KG1 (cell line): ENCODE data around the gene ZNF664.

Experiments
- DNase-seq: peaks from one replicate; lab custom pipeline; 2025; lab: John Stamatoyannopoulos, UW

Gene ZNF664

DNA sequence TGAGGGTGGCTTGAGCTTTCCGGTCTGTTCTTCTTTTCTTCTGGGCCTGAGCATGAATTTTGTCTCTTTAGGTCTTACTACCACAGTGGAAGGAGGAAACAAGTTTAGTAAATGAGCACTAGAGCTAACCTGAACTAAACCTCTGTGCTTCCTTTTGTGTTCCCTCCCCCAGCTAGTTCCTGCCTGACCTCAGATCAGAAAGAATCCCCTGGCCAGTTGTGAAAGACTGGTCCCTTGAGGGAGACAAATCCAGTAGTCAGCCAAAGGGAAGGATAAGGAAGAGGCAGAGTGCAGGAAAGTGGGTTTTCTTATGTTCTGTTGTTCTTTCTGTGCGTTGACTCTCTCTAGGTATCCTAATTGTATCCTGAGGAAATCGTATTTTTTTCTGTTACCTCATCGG is 17.5 kb downstream of the ZNF664 start:
- no peak for DNase-seq

DNA sequence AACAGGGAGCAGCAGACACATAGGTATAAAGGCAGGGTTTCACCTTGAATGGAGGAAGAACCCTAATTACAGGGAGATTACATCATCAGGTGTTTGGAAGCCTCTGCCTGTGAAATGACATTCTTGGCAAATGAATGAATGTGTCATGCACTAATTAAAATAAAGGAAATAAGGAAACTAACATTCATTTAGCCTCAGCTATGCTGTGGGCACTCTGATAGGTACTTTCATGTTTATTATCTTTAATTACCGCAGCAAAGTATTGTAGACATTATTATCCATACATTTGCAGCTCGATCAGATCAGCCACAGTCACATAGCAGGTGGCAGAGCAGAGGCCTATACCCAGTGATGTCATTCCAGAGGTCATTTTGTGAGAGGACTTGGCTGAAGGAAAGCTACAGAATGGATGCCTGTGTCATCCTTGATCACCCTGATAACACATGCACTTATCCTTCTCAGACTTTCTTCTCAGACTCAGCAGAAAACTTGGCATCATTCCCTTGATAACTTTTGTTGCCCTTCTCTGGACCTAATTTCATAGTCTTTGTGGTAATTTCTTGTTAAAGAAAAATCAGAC is 18.4 kb downstream of the ZNF664 start:
- no peak for DNase-seq

- no peak for DNase-seq
These were observed 19.3 kb downstream of the ZNF664 start for GRCh38 chr12:123992118-123992825.

- no peak for DNase-seq
These were observed 22.2 kb downstream of the ZNF664 start for GRCh38 chr12:123995023-123995748.

GRCh38 chr12:123996581-123996980 is 23.6 kb downstream of the ZNF664 start:
- DNase-seq = no peak

DNA sequence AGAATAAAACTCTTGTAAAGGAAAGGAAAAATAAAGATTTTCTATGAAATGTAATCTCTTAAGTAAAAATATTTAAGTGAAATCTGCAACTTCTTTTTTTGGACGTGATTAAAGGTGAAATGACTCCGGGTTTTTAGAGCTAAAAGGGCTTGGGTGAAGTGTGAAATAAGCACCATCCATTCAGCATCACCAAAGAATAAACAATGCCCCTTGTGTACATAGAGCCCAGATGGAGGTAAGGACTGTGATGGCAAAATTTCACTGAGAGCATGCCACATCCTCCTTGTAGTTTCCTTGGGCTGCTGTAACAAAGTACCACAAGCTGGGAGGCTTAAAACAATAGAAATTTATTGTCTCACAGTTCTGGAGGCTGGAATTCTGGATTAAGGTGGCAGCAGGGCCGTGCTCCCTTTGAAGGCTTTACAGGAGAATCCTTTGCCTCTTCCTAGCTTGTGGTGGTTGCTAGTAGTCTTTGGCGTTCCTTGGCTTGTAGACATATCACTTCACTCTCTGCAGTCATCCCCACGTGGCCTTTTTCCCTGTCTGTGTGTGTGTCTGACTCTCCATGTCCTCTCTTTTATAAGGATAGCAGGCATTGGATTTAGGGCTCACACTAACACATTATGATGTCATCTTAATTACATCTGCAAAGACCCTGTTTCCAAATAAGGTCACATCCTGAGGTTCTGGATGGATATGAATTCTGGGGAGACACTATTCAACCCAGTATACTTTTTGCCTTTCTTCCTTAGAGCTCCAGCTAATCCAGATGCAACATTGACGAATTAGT is 24.2 kb downstream of the ZNF664 start:
- DNase-seq = no peak

- no peak for DNase-seq
These were observed 24.9 kb downstream of the ZNF664 start for GRCh38 chr12:123997908-123998307.

DNA sequence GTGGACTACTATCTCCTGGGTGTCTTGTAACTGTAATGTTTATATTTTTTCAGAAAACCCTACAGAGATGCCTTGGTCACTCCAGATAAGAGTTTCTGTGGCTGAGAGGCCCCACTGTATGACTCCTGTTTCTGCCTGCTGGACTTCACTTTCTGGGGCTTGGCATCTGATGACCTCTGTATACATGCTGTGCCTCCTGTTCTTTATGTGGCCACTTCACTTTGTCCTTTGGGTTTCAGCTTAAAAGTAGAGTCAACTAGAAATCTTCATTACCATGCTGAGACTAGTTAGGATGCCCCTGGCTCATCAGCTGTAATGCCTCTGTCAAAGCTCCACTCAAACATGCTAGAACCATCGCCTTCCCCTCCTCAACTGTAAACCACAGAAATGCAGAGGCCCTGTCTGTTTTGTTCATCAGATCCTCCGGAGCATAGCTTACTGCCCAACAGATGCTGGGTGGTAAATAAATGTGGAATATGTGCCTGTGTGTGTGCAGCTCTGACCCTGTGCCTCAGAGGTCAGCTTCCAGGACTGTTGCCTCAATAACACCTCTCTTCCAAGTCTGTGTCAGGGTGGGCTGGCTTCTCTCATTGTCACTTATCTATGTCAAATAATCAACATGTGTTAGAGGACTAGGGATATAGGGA is 25.5 kb downstream of the ZNF664 start:
- DNase-seq = no peak

DNA sequence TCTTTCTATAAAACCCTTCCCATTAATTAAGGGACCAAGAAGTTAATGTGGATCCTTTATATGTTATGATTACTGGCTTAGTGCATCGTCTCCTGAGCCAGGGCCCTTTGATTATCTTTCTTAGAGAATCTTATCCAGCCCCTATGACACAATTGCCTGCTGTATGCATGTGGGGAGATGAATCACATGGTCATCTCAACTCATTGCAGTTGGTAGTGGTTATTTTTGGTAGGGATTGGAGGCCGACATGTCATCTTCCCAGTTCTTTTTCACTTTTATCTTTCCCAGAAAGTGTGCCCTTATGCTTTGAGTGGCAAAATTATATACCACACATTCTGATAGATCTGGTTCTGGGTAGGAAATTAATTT is 26.0 kb downstream of the ZNF664 start:
- no peak for DNase-seq

GRCh38 chr12:124000111-124000510 is 27.1 kb downstream of the ZNF664 start:
- no peak for DNase-seq

DNA sequence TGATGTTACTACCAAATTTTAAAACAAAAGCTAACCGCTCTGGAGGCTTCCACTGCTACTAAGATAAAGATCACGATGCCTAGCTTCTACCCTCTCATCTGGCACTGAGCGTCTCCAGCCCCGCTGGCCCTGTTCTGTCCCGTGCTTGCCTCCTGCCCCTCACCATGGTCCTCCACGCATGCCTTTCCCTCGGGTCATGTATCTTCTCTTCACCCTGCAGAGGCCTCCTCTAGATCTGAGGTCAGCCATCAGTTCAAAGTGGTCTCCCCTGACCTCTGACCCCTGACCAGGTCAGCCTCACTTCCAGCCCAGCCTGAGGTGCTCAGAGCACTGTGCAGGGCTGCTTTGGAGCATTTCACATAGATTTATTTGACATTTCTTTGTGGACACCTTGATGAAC is 28.3 kb downstream of the ZNF664 start:
- DNase-seq = no peak

DNA sequence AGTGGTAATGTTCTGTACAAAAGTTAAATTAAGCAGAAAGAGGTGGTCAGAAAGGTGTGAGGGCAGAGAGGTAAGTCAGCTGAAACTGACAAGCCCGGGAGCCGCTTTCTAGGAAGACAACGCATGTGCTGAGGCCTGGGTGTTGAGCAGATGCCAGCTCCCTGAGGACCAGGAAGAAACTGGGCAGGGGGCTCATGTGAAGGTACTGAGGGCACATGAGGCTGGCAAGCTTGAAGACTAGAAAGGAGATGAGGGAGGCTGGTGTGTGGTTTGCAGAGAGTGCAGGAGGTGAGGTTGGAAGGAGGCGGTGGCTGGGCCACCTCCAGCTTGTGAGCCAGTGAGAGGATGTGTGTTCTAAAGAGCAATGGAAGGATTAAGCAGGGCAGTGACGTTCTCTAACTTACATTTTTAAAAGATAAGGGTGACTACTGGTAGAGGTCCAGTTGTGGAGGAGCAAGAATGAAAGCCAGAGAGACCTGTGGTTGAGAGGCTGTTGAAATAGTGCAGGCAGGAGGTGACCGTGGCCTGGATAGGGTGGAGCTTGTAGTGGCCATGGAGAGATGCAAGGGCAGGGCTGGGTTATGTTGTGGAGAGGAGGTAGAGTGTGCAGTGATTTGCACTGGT is 29.1 kb downstream of the ZNF664 start:
- DNase-seq = no peak

GRCh38 chr12:124002654-124003053 is 29.6 kb downstream of the ZNF664 start:
- no peak for DNase-seq

- DNase-seq = no peak
These were observed 31.3 kb downstream of the ZNF664 start for GRCh38 chr12:124004233-124004875.

DNA sequence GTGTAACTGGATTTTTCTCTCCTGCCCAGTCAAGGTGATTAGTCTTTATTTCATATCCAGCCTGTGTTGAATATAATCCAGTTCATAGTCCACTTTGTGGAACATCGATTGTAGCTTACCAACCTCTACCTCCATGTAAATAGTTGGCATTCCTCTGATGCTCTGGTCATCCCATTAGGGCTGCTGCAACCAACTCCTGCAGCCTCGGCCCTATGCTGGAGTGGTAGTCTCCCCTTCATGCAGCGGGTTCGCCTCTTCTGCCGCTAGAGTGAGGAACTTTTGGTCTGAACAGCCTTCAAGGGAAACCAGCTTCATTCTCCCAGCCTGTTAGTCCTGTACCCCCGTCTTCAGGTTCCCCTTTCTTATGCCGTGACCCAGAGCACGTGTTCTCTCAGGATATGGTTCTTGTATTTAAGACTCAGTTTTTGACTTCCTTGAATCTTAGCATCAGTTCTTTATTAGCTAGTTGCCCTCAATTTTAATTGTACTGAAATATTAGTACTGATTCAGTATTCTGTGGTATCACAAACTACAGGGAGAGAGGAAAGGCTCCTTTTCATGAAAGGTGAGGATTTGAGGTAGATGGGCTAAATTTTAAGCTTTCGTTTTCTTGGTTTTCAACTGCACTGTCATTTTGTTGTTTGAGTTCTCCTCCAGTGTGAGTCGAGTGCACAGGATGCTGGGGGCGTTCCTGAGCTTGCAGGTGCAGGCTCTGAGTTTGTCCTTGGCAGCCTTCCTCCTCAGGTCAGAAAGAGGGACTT is 33.2 kb downstream of the ZNF664 start:
- DNase-seq = peak; percentile 17

GRCh38 chr12:124006846-124007713 is 34.1 kb downstream of the ZNF664 start:
- no peak for DNase-seq

GRCh38 chr12:124007826-124008570 is 35.0 kb downstream of the ZNF664 start:
- no peak for DNase-seq

DNA sequence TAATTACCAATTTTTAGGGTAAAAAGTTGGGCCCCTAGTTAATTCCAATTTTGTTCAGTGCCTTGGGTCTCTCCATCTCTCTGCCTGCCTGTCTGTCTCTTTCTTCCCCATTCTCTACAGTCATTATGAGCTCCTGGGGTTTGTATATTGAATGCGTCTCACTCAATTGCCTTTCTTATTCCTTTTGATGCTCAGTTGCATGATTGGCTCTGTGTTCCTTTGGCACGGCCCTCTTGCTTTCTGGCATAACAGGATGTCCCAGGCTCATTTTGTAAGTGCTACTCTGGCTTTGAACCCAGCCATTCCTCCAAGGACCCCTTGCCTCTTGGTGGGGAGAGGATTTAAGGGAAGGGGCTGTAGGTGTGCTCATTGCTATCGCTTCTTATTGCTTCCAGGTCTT is 35.6 kb downstream of the ZNF664 start:
- no peak for DNase-seq

DNA sequence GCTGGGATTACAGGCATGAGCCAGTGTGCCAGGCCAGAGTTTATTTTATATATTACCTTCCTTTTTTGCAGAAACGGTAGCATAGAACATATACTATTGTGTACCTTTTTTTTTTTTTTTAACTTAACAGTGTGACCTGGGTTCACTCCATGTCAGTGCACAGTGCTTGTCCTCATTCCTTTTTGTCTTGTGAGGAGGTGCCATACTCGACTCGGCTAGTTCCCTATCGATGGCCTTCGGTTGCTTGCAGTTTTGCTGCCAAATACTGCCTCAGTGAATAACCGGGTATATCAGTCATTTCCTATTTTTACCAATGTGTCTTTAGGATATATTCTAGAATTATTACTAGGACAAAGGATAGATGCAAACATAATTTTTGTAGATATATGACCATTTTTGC is 36.8 kb downstream of the ZNF664 start:
- DNase-seq = no peak
